ENCODE measurements around the gene DIO3. TPM values are rescaled to one million over a fixed set of nuclear protein-coding genes. Genes with fewer than 3 reads are reported as not detected.

DIO3 gene
- total RNA-seq, 2 experiments from 2014 or later = not detected

DNA sequence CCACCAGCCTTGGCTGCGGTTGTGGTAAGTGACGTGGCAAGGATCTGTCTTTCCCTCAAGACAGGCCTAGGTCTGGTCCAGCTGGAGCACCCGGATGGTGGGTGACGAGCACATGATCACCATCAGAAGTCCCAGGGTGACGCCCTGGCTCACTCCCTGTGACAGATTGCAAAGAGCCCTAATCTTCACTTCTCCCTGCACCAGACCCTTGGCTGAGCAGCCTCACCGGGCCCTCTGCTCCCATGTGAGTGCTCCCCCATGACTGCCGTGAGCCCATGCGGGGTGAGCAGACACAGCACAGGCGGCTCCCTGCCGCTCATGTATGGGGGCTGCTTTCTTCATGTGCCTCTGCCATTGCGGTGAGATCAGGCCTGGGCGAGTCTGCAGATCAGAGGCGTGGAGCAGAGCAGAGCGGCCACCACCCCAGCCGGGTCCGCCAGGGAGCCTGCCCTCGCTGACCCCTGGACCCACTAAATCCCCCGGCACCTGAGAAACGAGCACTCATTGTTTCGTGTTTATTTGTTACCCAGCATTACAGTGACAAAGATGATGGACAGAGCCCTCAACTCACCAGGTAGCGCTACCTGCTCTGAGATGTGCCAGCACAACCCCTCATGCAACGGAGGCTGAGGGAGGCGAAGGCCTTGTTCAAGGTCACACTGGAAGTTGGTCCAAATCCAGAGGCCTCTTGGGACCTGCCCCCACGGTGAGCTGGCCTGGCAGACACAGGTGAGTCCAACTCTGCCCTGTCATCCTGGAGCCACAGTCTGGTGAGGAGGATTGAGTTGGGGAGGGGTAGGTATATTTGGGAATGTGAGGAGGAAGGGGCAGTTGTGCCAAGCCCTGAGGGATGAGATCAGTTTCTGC is 9.3 kb upstream of the DIO3 start:
- Histone ChIP-seq H3K36me3 (ENCODE audit: insufficient read depth, low read length) (no peaks in the 10 kb centered on the region), H2AFZ (ENCODE audit: low read length) (no peak overlapping the region), H3K4me3 (ENCODE audit: low read depth, low read length, poor library complexity, severe bottlenecking) (no peak overlapping the region), H3K4me1 (ENCODE audit: insufficient read depth, low read length, poor library complexity, severe bottlenecking) (peaks cover 3% of the 10 kb centered on the region), H3K9me3 (ENCODE audit: low read length) (no peaks in the 10 kb centered on the region), H3K4me2 (ENCODE audit: low read length) (no peak overlapping the region), H3K9me2 (ENCODE audit: insufficient read depth, low read length) (no peaks in the 10 kb centered on the region), H3K27ac (ENCODE audit: low read depth, low read length, poor library complexity, severe bottlenecking) (no peak overlapping the region), H3K79me2 (ENCODE audit: insufficient read depth, low read depth, low read length) (no peaks in the 10 kb centered on the region), H4K20me1 (ENCODE audit: insufficient read depth, low read length) (no peaks in the 10 kb centered on the region)
- ChIA-PET CTCF (ENCODE audit: unreplicated experiment) (no interaction called here), POLR2A (no interaction called here)
- intact Hi-C loops (cut with micrococcal nuclease; ENCODE audit: unreplicated experiment) = no loop called here
- no peak for DNase-seq (ENCODE audit: low spot score)
- no peak for TF ChIP-seq EZH2phosphoT487 (IDR thresholded peaks at IDR 0.05; ENCODE audit: borderline replicate concordance, low read depth, low read length)
- TF ChIP-seq, protein P1, sequence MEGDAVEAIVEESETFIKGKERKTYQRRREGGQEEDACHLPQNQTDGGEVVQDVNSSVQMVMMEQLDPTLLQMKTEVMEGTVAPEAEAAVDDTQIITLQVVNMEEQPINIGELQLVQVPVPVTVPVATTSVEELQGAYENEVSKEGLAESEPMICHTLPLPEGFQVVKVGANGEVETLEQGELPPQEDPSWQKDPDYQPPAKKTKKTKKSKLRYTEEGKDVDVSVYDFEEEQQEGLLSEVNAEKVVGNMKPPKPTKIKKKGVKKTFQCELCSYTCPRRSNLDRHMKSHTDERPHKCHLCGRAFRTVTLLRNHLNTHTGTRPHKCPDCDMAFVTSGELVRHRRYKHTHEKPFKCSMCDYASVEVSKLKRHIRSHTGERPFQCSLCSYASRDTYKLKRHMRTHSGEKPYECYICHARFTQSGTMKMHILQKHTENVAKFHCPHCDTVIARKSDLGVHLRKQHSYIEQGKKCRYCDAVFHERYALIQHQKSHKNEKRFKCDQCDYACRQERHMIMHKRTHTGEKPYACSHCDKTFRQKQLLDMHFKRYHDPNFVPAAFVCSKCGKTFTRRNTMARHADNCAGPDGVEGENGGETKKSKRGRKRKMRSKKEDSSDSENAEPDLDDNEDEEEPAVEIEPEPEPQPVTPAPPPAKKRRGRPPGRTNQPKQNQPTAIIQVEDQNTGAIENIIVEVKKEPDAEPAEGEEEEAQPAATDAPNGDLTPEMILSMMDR (conservative IDR thresholded peaks at IDR 0.05; ENCODE audit: low read length) = no peak
- BruUV-seq (replicated peaks) = no TSS peak

DNA sequence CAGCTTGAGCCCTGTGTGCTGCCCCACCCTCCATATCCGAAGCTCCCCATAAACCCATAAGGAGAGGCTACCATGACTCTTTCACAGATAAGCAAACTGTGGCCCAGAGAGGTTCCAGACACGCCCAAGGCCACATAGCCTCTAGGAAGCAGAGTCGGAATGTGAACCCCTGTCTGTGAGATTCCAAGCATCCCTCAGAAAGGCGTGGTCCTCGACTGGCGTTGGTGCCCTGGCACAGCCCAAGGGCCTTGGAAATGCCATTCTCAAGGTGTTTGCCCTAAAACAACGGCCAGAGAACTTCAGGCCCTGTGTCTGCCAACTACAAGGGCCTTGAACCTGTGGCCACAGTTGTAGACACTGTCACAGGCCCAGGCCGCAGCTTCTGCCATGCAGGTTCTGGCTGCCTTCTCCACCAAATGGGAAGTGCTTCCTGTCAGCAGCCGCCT is 8.5 kb upstream of the DIO3 start:
- Histone ChIP-seq H4K20me1 (ENCODE audit: insufficient read depth, low read length) (no peaks in the 10 kb centered on the region), H3K27ac (ENCODE audit: low read depth, low read length, poor library complexity, severe bottlenecking) (no peak overlapping the region), H3K4me2 (ENCODE audit: low read length) (no peak overlapping the region), H3K36me3 (ENCODE audit: insufficient read depth, low read length) (no peaks in the 10 kb centered on the region), H2AFZ (ENCODE audit: low read length) (no peak overlapping the region), H3K9me3 (ENCODE audit: low read length) (no peaks in the 10 kb centered on the region), H3K79me2 (ENCODE audit: insufficient read depth, low read depth, low read length) (no peaks in the 10 kb centered on the region), H3K4me3 (ENCODE audit: low read depth, low read length, poor library complexity, severe bottlenecking) (no peak overlapping the region), H3K4me1 (ENCODE audit: insufficient read depth, low read length, poor library complexity, severe bottlenecking) (peaks cover 6% of the 10 kb centered on the region), H3K9me2 (ENCODE audit: insufficient read depth, low read length) (no peaks in the 10 kb centered on the region)
- POLR2A ChIA-PET = no interaction called here
- CTCF ChIA-PET (ENCODE audit: unreplicated experiment) = no interaction called here
- TF ChIP-seq EZH2phosphoT487 (IDR thresholded peaks at IDR 0.05; ENCODE audit: borderline replicate concordance, low read depth, low read length) = no peak
- TF ChIP-seq, protein P1 (conservative IDR thresholded peaks at IDR 0.05; ENCODE audit: low read length) = no peak
- no TSS peak for BruUV-seq (replicated peaks)
- DNase-seq (ENCODE audit: low spot score) = no peak
- intact Hi-C loops (cut with micrococcal nuclease; ENCODE audit: unreplicated experiment) = no loop called here

- Histone ChIP-seq H3K4me2 (ENCODE audit: low read length) (no peak overlapping the region), H2AFZ (ENCODE audit: low read length) (no peak overlapping the region), H3K9me3 (ENCODE audit: low read length) (no peaks in the 10 kb centered on the region), H3K79me2 (ENCODE audit: insufficient read depth, low read depth, low read length) (no peaks in the 10 kb centered on the region), H3K9me2 (ENCODE audit: insufficient read depth, low read length) (no peaks in the 10 kb centered on the region), H3K27ac (ENCODE audit: low read depth, low read length, poor library complexity, severe bottlenecking) (no peak overlapping the region), H3K36me3 (ENCODE audit: insufficient read depth, low read length) (no peaks in the 10 kb centered on the region), H4K20me1 (ENCODE audit: insufficient read depth, low read length) (no peaks in the 10 kb centered on the region), H3K4me3 (ENCODE audit: low read depth, low read length, poor library complexity, severe bottlenecking) (no peak overlapping the region), H3K4me1 (ENCODE audit: insufficient read depth, low read length, poor library complexity, severe bottlenecking) (peaks cover 6% of the 10 kb centered on the region)
- ChIA-PET POLR2A (no interaction called here), CTCF (ENCODE audit: unreplicated experiment) (no interaction called here)
- BruUV-seq (replicated peaks) = no TSS peak
- no peak for DNase-seq (ENCODE audit: low spot score)
- TF ChIP-seq, protein P1 (conservative IDR thresholded peaks at IDR 0.05; ENCODE audit: low read length) = no peak
- TF ChIP-seq EZH2phosphoT487 (IDR thresholded peaks at IDR 0.05; ENCODE audit: borderline replicate concordance, low read depth, low read length) = no peak
- intact Hi-C loops (cut with micrococcal nuclease; ENCODE audit: unreplicated experiment) = no loop called here
Measured at GRCh38 chr14:101553393-101553792, 7.9 kb upstream of the DIO3 start.
